H9 (cell line): Measurements from ENCODE around the gene HMOX2. TPM values are rescaled to one million over a fixed set of nuclear protein-coding genes. Genes with fewer than 3 reads are reported as not detected.

Source experiments
- DNase-seq: peaks from one replicate; pipeline ENCODE4 v3.0.0-alpha.2; 2017
- H2AFZ ChIP-seq: one replicate; pipeline ENCODE4 v1.6.1; 2013; ENCODE audit warnings: mild to moderate bottlenecking, low read length, control low read depth, moderate library complexity
- H2AK5ac ChIP-seq: 2 replicates; pipeline ENCODE4 v1.6.1; 2013; ENCODE audit warnings: low read length, control low read depth, mixed read lengths; ENCODE audit not compliant: insufficient read length
- H2BK120ac ChIP-seq: one replicate; pipeline ENCODE4 v1.6.1; 2013; ENCODE audit warnings: low read depth, mild to moderate bottlenecking, low read length, control low read depth, inconsistent platforms; ENCODE audit not compliant: poor library complexity, severe bottlenecking
- H2BK12ac ChIP-seq: 2 replicates; pipeline ENCODE4 v1.6.1; 2013; ENCODE audit warnings: low read length, control low read depth, mixed read lengths, low read depth; ENCODE audit not compliant: insufficient read length
- H2BK15ac ChIP-seq: 2 replicates; pipeline ENCODE4 v1.6.1; 2013; ENCODE audit warnings: low read depth, low read length, control low read depth
- H2BK20ac ChIP-seq: one replicate; pipeline ENCODE4 v1.6.1; 2013; ENCODE audit warnings: low read depth, mild to moderate bottlenecking, low read length, control low read depth, inconsistent platforms; ENCODE audit not compliant: poor library complexity, severe bottlenecking
- H2BK5ac ChIP-seq: 2 replicates; pipeline ENCODE4 v1.6.1; 2013; ENCODE audit warnings: low read length, control low read depth, mixed read lengths; ENCODE audit not compliant: insufficient read length
- H3K14ac ChIP-seq: 2 replicates; pipeline ENCODE4 v1.6.1; 2013; ENCODE audit warnings: low read length, control low read depth; ENCODE audit not compliant: insufficient read depth
- H3K18ac ChIP-seq: 2 replicates; pipeline ENCODE4 v1.6.1; 2013; ENCODE audit warnings: low read depth, mild to moderate bottlenecking, mixed read lengths, low read length, control low read depth; ENCODE audit not compliant: insufficient read length
- H3K23ac ChIP-seq: 2 replicates; pipeline ENCODE4 v1.6.1; 2013; ENCODE audit warnings: low read length, control low read depth, mixed read lengths, low read depth; ENCODE audit not compliant: insufficient read length
- H3K23me2 ChIP-seq: 2 replicates; pipeline ENCODE4 v1.6.1; 2013; ENCODE audit warnings: low read depth, mild to moderate bottlenecking, mixed read lengths, low read length, control low read depth; ENCODE audit not compliant: insufficient read length, poor library complexity, severe bottlenecking
- H3K27ac ChIP-seq: 2 replicates; pipeline ENCODE4 v1.5.1; 2013; ENCODE audit warnings: low read length, control low read depth, mixed read lengths, low read depth; ENCODE audit not compliant: insufficient read length
- H3K27me3 ChIP-seq: 2 replicates; pipeline ENCODE4 v1.6.1; 2013; ENCODE audit warnings: low read length, control low read depth, inconsistent platforms; ENCODE audit not compliant: insufficient read depth
- H3K4ac ChIP-seq: 2 replicates; pipeline ENCODE4 v1.6.1; 2013; ENCODE audit warnings: low read depth, mild to moderate bottlenecking, control low read depth, inconsistent platforms, low read length, moderate library complexity
- H3K4me1 ChIP-seq: 2 replicates; pipeline ENCODE4 v1.6.1; 2013; ENCODE audit warnings: low read length, control low read depth, inconsistent platforms; ENCODE audit not compliant: insufficient read depth
- H3K4me2 ChIP-seq: 2 replicates; pipeline ENCODE4 v1.6.1; 2013; ENCODE audit warnings: low read length, control low read depth, mixed read lengths; ENCODE audit not compliant: insufficient read length, insufficient read depth
- H3K56ac ChIP-seq: 2 replicates; pipeline ENCODE4 v1.6.1; 2013; ENCODE audit warnings: low read depth, mild to moderate bottlenecking, mixed read lengths, low read length, control low read depth; ENCODE audit not compliant: insufficient read length
- H3K79me1 ChIP-seq: 2 replicates; pipeline ENCODE4 v1.6.1; 2013; ENCODE audit warnings: low read depth, mild to moderate bottlenecking, moderate library complexity, low read length, control low read depth, inconsistent platforms; ENCODE audit not compliant: insufficient read depth, poor library complexity, severe bottlenecking
- H3K79me2 ChIP-seq: 2 replicates; pipeline ENCODE4 v1.6.1; 2013; ENCODE audit warnings: low read length, control low read depth, inconsistent platforms; ENCODE audit not compliant: insufficient read depth
- H3K9ac ChIP-seq: 2 replicates; pipeline ENCODE4 v1.6.1; 2013; ENCODE audit warnings: low read length, control low read depth, mixed read lengths; ENCODE audit not compliant: insufficient read length; ENCODE audit errors: extremely low read depth
- H3K9me3 ChIP-seq: one replicate; pipeline ENCODE4 v1.6.1; 2013; ENCODE audit warnings: low read depth, low read length, inconsistent platforms; ENCODE audit not compliant: control insufficient read depth
- H3T11ph ChIP-seq: one replicate; pipeline ENCODE4 v1.6.1; 2013; ENCODE audit warnings: mild to moderate bottlenecking, low read length, control low read depth, inconsistent platforms
- H4K20me1 ChIP-seq: one replicate; pipeline ENCODE4 v1.6.1; 2013; ENCODE audit not compliant: control insufficient read depth, insufficient read length, insufficient read depth
- H4K5ac ChIP-seq: 2 replicates; pipeline ENCODE4 v1.6.1; 2013; ENCODE audit warnings: low read depth, mild to moderate bottlenecking, mixed read lengths, low read length, control low read depth; ENCODE audit not compliant: insufficient read length
- H4K8ac ChIP-seq: replicated peaks from 2 replicates; pipeline ENCODE4 v1.6.1; 2013; ENCODE audit warnings: low read length, control low read depth, mixed read lengths, low read depth; ENCODE audit not compliant: insufficient read length
- H4K91ac ChIP-seq: 2 replicates; pipeline ENCODE4 v1.6.1; 2013; ENCODE audit warnings: low read depth, mild to moderate bottlenecking, moderate library complexity, mixed read lengths, low read length, control low read depth; ENCODE audit not compliant: insufficient read length
- H3K27ac Mint-ChIP-seq, 3 experiments: 2 replicates in 2 of 3; 3 replicates in 1 of 3; pipeline ENCODE4 v1.8.0; 2020 to 2021; ENCODE audit warnings: mixed read lengths in 3 of 3, mild to moderate bottlenecking in 1 of 3, moderate library complexity in 1 of 3
- H3K27me3 Mint-ChIP-seq: 2 replicates; pipeline ENCODE4 v1.8.0; 2021; ENCODE audit warnings: low read depth, mild to moderate bottlenecking, moderate library complexity, mixed read lengths
- H3K36me3 Mint-ChIP-seq, 3 experiments: 2 replicates in 2 of 3; 3 replicates in 1 of 3; pipeline ENCODE4 v1.8.0; 2020 to 2021; ENCODE audit warnings: low read depth in 3 of 3, mixed read lengths in 3 of 3; ENCODE audit not compliant: insufficient read depth in 1 of 3
- H3K4me1 Mint-ChIP-seq, 2 experiments: 2 replicates each; pipeline ENCODE4 v1.8.0; 2020; ENCODE audit warnings: mixed read lengths in 2 of 2
- H3K4me3 Mint-ChIP-seq, 2 experiments: 2 replicates in 1 of 2; 3 replicates in 1 of 2; pipeline ENCODE4 v1.8.0; 2020 to 2021; ENCODE audit warnings: mild to moderate bottlenecking in 2 of 2, mixed read lengths in 2 of 2, moderate library complexity in 1 of 2
- H3K9me3 Mint-ChIP-seq, 2 experiments: 2 replicates in 1 of 2; 3 replicates in 1 of 2; pipeline ENCODE4 v1.8.0; 2020; ENCODE audit warnings: mild to moderate bottlenecking in 2 of 2, mixed read lengths in 2 of 2, moderate library complexity in 1 of 2
- WGBS: extraction: QIAGEN DNeasy Blood & Tissue Kit; methylation state at CpG from one replicate; pipeline ENCODE4 v1.1.7; 2013; ENCODE audit warnings: missing lambda C conversion rate, low lambda C conversion rate, mixed read lengths; ENCODE audit not compliant: insufficient read length; ENCODE audit errors: extremely low coverage; 5-methylcytosine and 5-hydroxymethylcytosine counted together
- total RNA-seq: library from RNA; stranded (reverse); gene quantifications from 2 replicates; pipeline ENCODE4 v1.2.1, GENCODE V29; 2021
- TF ChIP-seq, protein P1 (sequence below): fragments of 200-600 bp; sonication (generic); conservative IDR thresholded peaks from 3 replicates; pipeline ENCODE4 v1.8.0; 2021; ENCODE audit warnings: antibody characterized with exemption, mild to moderate bottlenecking

The HMOX2 gene
- total RNA-seq, 1 experiment from 2014 or later = 44.4 TPM

DNA sequence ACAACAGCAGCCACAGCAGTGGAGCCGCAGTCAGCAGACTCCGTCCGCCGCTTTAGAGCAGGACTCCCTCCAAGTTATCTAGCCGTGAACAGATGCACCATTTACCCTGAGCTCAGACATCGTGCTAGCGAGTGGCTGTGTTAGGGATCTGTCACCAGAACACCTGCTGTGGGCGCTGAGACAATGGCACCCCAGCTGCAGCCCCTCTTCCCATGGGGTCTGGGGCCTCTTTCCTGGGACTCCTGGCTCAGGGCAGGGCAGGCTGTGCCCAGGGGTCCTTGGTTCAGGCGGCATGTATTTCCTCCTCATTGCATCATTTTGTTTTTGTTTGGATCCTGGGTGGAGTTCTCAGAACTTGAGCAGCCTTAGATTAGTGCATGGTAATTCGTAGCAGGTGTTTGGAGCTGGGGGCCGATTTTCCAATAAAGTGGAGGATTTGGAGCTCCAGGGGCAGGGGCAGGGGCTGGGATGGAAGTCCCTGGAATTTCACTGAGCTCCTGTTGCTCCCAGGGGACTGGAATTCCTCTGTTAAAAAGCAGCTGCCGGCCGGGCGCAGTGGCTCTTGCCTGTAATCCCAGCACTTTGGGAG is 25.2 kb upstream of the HMOX2 start:
- H4K8ac ChIP-seq = no peak overlapping the region
- no peak overlapping the region for H2AFZ ChIP-seq
- Mint-ChIP-seq H3K9me3 (no peaks in the 10 kb centered on the region), H3K27me3 (no peaks in the 10 kb centered on the region), H3K4me3 (no peak overlapping the region), H3K36me3 (peaks cover 37 to 81% (median 64%) of the 10 kb centered on the region in 3 experiments), H3K27ac (peak overlapping the region; percentile 68 to 86 (median 72); a peak in 5 of 7 replicates), H3K4me1 (peaks cover 0 to 4% of the 10 kb centered on the region in 2 experiments; a peak in 1 of 4 replicates)
- H4K91ac ChIP-seq = no peak overlapping the region
- H2BK12ac ChIP-seq = no peak overlapping the region
- H2BK5ac ChIP-seq = no peak overlapping the region
- H2BK15ac ChIP-seq = no peak overlapping the region
- TF ChIP-seq, protein P1, sequence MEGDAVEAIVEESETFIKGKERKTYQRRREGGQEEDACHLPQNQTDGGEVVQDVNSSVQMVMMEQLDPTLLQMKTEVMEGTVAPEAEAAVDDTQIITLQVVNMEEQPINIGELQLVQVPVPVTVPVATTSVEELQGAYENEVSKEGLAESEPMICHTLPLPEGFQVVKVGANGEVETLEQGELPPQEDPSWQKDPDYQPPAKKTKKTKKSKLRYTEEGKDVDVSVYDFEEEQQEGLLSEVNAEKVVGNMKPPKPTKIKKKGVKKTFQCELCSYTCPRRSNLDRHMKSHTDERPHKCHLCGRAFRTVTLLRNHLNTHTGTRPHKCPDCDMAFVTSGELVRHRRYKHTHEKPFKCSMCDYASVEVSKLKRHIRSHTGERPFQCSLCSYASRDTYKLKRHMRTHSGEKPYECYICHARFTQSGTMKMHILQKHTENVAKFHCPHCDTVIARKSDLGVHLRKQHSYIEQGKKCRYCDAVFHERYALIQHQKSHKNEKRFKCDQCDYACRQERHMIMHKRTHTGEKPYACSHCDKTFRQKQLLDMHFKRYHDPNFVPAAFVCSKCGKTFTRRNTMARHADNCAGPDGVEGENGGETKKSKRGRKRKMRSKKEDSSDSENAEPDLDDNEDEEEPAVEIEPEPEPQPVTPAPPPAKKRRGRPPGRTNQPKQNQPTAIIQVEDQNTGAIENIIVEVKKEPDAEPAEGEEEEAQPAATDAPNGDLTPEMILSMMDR = no peak
- no peak overlapping the region for H4K5ac ChIP-seq
- H3K9ac ChIP-seq = no peak overlapping the region
- no peaks in the 10 kb centered on the region for H3K79me1 ChIP-seq
- no peak overlapping the region for H2BK120ac ChIP-seq
- no peaks in the 10 kb centered on the region for H3K79me2 ChIP-seq
- H2BK20ac ChIP-seq = no peak overlapping the region
- no peak overlapping the region for H3K4ac ChIP-seq
- H4K20me1 ChIP-seq = no peaks in the 10 kb centered on the region
- no peak overlapping the region for H3T11ph ChIP-seq
- H3K23me2 ChIP-seq = no peaks in the 10 kb centered on the region
- H3K4me1 ChIP-seq = no peaks in the 10 kb centered on the region
- no peak overlapping the region for H2AK5ac ChIP-seq
- H3K18ac ChIP-seq = no peak overlapping the region
- H3K9me3 ChIP-seq = no peaks in the 10 kb centered on the region
- no CpG with 5 or more reads among the region's 14 CpGs for WGBS
- H3K23ac ChIP-seq = no peak overlapping the region
- H3K56ac ChIP-seq = no peak overlapping the region
- no peak for DNase-seq
- no peaks in the 10 kb centered on the region for H3K27me3 ChIP-seq
- no peak overlapping the region; the same call in 1 of the 2 replicates for H3K14ac ChIP-seq
- H3K27ac ChIP-seq = no peak overlapping the region
- H3K4me2 ChIP-seq = no peak overlapping the region
